Skin epidermis (tissue), 12 donors: ENCODE data around the gene LMBR1.
"Not testable (repeated sequence)": the region's sequence is repeated elsewhere in the genome, so short reads cannot be mapped to it uniquely, and the experiment has no call there.

Source experiments
- H3K27ac ChIP-seq, 21 experiments: fragments of 200-600 bp; sonication (generic) in 11 of 21; one replicate each; pipeline ENCODE4 v1.5.0; 2020; ENCODE audit warnings: mild to moderate bottlenecking in 3 of 21, inconsistent platforms in 2 of 21, moderate library complexity in 2 of 21
- H3K4me3 ChIP-seq, 7 experiments: fragments of 200-600 bp; sonication (generic) in 2 of 7; one replicate each; pipeline ENCODE4 v1.5.0; 2020; ENCODE audit warnings: inconsistent platforms in 2 of 7, mild to moderate bottlenecking in 2 of 7, moderate library complexity in 1 of 7

Gene LMBR1

GRCh38 chr7:156819733-156820295 is 73.2 kb downstream of the LMBR1 start:
- no peak overlapping the region for H3K4me3 ChIP-seq
- H3K27ac ChIP-seq: no peak overlapping the region

DNA sequence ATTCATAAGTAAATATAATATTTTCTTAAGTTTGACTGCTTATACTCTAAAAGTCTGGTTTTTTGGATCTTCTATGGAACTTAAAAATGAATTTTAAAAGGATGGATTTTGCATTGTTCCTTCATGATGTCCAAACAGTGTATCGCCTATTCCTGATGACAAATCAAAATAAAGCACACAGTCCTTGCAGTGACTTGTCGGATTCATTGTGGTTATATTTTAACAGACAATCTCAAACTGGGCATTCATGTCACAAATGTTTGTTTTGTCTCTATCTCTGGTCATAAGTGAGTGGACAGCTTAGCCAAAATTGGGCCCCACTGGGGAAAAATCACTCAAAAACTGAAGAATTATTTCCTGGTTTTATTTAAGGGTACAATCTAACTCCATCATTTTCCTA is 74.8 kb downstream of the LMBR1 start:
- no peak overlapping the region for H3K27ac ChIP-seq
- H3K4me3 ChIP-seq: no peak overlapping the region

- Histone ChIP-seq H3K4me3 (no peak overlapping the region), H3K27ac (no peak overlapping the region)
Observed at GRCh38 chr7:156816943-156817572, 75.9 kb downstream of the LMBR1 start.

DNA sequence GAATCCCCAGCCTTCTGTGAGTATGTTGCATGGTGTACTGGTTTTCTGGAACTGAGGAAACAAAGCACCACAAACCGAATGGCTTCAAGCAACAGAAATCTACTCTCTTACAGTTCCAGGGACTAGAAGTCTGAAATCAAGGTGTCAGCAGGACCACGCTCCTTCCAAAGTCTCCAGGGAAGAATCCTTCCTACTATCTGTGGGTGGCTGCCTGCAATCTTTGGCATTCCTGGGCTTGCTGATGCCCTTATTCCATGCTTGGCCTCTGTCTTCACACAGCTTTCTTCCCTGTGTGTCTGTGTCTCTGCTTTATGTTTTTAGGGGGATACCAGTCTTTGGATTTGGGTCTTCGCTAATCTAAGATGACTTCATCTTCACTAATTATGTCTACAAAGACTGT is 81.3 kb downstream of the LMBR1 start:
- no peak overlapping the region for H3K4me3 ChIP-seq
- H3K27ac ChIP-seq: no peak overlapping the region

GRCh38 chr7:156803656-156804055 is 89.3 kb downstream of the LMBR1 start:
- not testable (repeated sequence) for H3K4me3 ChIP-seq, H3K27ac ChIP-seq

- no peak overlapping the region for H3K4me3 ChIP-seq
- H3K27ac ChIP-seq: no peak overlapping the region
Observed at GRCh38 chr7:156802214-156802613, 90.8 kb downstream of the LMBR1 start.

DNA sequence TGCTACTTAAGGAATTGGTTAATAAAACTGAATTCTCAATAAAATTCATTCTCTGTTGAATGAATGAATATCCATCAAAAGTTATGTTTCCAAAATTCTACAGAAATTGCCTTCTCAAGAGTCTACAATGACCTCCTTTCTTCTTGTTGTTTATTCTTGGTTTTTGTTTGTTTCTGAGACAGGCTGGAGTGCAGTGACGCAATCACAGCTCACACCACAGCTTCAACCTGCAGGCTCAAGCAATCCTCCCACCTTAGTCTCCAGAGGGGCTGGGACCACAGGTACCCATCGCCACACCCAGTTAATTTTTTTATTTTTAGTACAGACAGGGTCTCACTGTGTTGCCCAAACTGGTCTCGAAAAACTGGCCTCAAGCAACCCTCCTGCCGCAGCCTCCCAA is 97.6 kb downstream of the LMBR1 start:
- no peak overlapping the region for H3K27ac ChIP-seq
- H3K4me3 ChIP-seq: no peak overlapping the region

DNA sequence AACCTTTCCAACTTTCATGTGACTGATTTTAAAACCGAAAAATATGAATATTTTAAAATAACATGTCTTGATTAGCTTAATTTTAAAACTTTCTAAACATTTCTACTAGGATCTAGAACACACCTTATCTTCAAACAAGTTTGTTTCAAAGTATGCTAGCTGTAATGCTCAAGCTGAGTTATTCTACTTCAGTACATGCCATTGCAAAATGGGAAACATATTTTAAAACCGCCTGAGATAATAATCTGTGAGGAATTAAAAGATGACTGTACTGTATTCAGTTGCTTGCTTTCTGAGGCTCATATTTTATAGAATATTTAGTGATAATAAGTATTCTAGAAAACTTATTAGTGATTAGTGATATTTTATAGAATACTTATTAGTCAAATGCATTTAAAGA is 99.6 kb downstream of the LMBR1 start:
- H3K27ac ChIP-seq: no peak overlapping the region
- no peak overlapping the region for H3K4me3 ChIP-seq

DNA sequence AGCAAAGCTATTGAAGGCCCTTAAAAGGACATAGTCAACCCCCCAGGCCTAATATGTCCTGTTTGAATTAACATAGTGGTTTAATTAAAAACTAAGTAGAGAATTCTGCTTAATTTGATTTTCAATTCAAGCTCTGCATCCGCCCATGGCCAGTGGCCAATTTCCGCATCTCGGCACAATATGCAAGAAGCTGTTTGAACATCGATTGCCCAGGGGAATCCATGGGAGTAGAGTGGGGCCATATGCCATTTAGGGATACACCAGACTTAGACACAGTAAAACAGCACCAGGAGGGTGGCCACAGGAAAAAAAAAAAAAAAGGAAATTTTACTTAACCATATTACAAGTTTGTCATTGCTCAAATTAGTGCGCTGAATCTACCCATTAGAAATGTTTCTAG is 100.4 kb downstream of the LMBR1 start:
- H3K27ac ChIP-seq: no peak overlapping the region
- no peak overlapping the region for H3K4me3 ChIP-seq

- H3K27ac ChIP-seq: no peak overlapping the region
- no peak overlapping the region for H3K4me3 ChIP-seq
Observed at GRCh38 chr7:156791241-156791640, 101.7 kb downstream of the LMBR1 start.

- Histone ChIP-seq H3K27ac (no peak overlapping the region), H3K4me3 (no peak overlapping the region)
Observed at GRCh38 chr7:156790264-156790663, 102.7 kb downstream of the LMBR1 start.

- Histone ChIP-seq H3K4me3 (no peak overlapping the region), H3K27ac (no peak overlapping the region)
Observed at GRCh38 chr7:156785998-156786543, 106.9 kb downstream of the LMBR1 start.

- Histone ChIP-seq H3K27ac (no peak overlapping the region), H3K4me3 (no peak overlapping the region)
Observed at GRCh38 chr7:156783864-156784263, 109.1 kb downstream of the LMBR1 start.

- no peak overlapping the region for H3K4me3 ChIP-seq
- H3K27ac ChIP-seq: no peak overlapping the region
Observed at GRCh38 chr7:156781972-156782371, 111.0 kb downstream of the LMBR1 start.

DNA sequence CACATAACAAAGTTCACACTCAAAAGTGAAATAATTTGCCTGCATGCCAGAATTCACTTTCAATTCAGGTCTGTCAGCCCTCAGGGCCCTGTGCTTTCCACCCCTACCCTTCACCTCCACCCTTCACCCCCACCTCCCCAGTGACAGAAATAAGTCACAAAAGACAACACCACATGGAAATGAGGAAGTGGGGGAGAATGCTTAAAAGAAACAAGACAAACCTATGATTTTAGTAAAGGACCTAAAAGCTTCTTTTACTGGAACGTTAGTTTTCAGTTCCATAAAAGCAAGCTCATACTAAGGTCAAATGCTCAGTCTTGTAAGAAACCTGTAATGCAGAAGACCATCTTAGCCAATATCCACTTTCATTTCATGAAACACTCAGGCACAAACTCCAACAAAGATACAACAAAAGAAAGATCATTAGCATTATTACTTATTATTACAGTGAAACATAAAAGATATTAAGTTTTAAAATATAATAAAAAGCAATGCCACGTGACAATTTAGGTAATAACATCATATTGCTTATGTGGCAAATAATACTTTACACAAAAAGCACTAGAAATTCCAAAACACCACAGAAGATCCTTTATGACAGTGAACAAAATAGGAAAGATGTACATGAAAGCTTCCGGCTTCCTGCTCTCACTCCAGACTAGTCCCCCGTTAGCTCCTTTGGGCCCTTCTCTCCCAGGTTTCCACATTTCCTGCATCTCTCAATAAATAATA is 112.1 kb downstream of the LMBR1 start:
- H3K27ac ChIP-seq: no peak overlapping the region

GRCh38 chr7:156778668-156779067 is 114.3 kb downstream of the LMBR1 start:
- H3K4me3 ChIP-seq: no peak overlapping the region
- H3K27ac ChIP-seq: no peak overlapping the region

More for the DNA sequence above, 112.1 kb downstream of the LMBR1 start:
- H3K4me3 ChIP-seq: no peak overlapping the region

- Histone ChIP-seq H3K4me3 (no peak overlapping the region), H3K27ac (no peak overlapping the region)
Observed at GRCh38 chr7:156778201-156778600, 114.8 kb downstream of the LMBR1 start.

DNA sequence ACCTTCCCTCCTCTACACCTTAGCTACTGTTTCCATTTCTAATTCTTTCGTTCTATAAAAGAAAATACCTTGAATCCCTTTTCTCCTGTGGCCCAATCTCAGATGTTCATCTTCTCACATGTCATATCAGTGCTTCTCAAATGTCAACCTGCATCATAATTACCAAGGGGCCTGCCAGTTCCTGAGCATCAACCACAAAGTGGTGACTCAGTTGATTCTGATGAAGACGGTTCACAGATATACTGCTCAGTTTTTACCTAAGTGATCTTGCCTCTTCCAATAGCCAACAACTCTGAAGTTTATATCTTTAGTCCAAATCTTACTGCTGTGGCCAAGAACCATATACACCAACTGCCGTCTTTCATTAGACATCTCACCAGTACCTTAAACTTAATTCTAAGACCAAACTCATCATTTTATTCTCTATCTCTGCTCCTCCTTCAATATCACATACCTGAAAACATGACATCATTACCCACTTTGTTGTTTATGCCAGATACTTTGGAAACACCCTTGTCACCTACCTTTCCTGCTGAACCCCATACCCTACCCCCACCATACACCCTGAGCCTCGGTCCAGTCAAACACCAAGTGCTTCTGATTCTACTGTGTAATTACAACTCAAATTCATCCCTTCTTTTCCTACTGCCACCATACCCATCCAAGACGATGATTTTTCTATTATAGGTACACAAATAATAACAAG is 115.5 kb downstream of the LMBR1 start:
- Histone ChIP-seq H3K4me3 (no peak overlapping the region), H3K27ac (peak overlapping the region in 1 of 21 experiments; percentile 32)

DNA sequence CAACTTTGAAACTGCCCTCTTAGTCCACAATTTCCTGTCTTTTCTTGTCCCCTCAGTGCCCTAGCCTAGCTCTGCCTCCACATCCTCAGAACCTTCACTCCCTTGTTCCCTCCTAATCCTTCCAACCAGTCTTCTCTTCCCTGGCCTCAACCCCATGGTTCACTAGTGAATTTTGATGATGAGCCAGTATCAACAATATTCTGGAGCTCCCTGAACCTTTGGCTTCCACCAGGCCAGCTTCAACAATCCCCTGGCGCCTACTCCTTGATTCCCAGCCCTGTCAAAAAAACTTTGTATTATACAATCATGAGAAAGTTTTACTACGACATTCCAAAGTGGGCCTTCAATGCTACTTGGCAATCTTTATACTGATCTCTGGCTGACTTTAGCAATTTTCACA is 116.5 kb downstream of the LMBR1 start:
- Histone ChIP-seq H3K27ac (no peak overlapping the region), H3K4me3 (no peak overlapping the region)

DNA sequence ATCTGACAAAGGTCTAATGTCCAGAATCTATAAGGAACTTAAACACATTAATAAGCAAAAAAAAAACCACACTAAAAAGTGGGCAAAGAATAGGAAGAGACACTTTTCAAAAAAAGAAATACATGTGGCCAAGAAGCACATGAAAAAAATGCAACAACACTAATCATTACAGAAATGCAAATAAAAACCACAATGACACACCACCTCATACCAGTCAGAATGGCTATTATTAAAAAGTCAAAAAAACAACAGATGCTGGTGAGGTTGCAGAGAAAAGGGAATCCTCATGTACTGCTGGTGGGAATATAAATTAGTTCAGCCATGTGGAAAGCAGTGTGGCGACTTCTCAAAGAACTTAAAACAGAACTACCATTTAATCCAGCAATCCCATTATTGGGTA is 119.0 kb downstream of the LMBR1 start:
- H3K27ac ChIP-seq: no peak overlapping the region
- no peak overlapping the region for H3K4me3 ChIP-seq

- H3K27ac ChIP-seq: no peak overlapping the region
Observed at GRCh38 chr7:156772725-156773124, 120.3 kb downstream of the LMBR1 start.

More at GRCh38 chr7:156772725-156773124, 120.3 kb downstream of the LMBR1 start:
- H3K4me3 ChIP-seq: no peak overlapping the region
